HG03342 (cell line): ENCODE measurements around the gene RBM33.

ENCODE experiments used
- ATAC-seq: cut with Tn5 transposase; IDR thresholded peaks from one replicate; pipeline ENCODE4 v1.9.1; 2021; ENCODE audit warnings: mild to moderate bottlenecking, moderate library complexity; ENCODE audit not compliant: unreplicated experiment

RBM33 gene

GRCh38 chr7:155806096-155806871, 161.8 kb downstream of the RBM33 start:
- no peak for ATAC-seq

- ATAC-seq, result no peak
Measured at GRCh38 chr7:155807065-155807671, 162.7 kb downstream of the RBM33 start.

GRCh38 chr7:155807789-155808548, 163.5 kb downstream of the RBM33 start:
- no peak for ATAC-seq

- no peak for ATAC-seq
Measured at GRCh38 chr7:155808549-155809331, 164.3 kb downstream of the RBM33 start.

GRCh38 chr7:155809332-155809946, 165.0 kb downstream of the RBM33 start:
- no peak for ATAC-seq

GRCh38 chr7:155809947-155810769, 165.7 kb downstream of the RBM33 start:
- no peak for ATAC-seq

GRCh38 chr7:155810770-155811559, 166.5 kb downstream of the RBM33 start:
- no peak for ATAC-seq

- no peak for ATAC-seq
Measured at GRCh38 chr7:155811560-155811894, 167.1 kb downstream of the RBM33 start.

- no peak for ATAC-seq
Measured at GRCh38 chr7:155811895-155812761, 167.7 kb downstream of the RBM33 start, which contains the start of gene SHH. TSS of gene SHH (minus strand) at chr7:155812463. CDS start at chr7:155812122, 341 bp downstream.

- no peak for ATAC-seq
Measured at GRCh38 chr7:155813125-155813524, 168.7 kb downstream of the RBM33 start.

- ATAC-seq, result no peak
Measured at GRCh38 chr7:155813546-155814315, 169.3 kb downstream of the RBM33 start.

GRCh38 chr7:155814316-155815276, 170.1 kb downstream of the RBM33 start:
- no peak for ATAC-seq

GRCh38 chr7:155815332-155816191, 171.1 kb downstream of the RBM33 start:
- ATAC-seq, result peak; percentile 93

GRCh38 chr7:155816192-155816508, 171.7 kb downstream of the RBM33 start:
- no peak for ATAC-seq

GRCh38 chr7:155816996-155817395, 172.5 kb downstream of the RBM33 start:
- ATAC-seq, result no peak
